HEK293 (cell line): ENCODE results near the gene TNN.

Source experiments
- CTCF ChIA-PET: fragments of 350-600 bp; formaldehyde crosslinking; extraction: SDS; loops from one replicate; lab custom pipeline; 2021; ENCODE audit warnings: antibody characterized with exemption; lab: Yijun Ruan, JAX
- POLR2A ChIA-PET: fragments of 300-600 bp; formaldehyde crosslinking; extraction: SDS; loops from one replicate; lab custom pipeline; 2020; ENCODE audit warnings: antibody characterized with exemption, inconsistent platforms; lab: Yijun Ruan, JAX
- H3K27ac ChIP-seq: fragments of 200-500 bp; sonication (Bioruptor generic); 2 replicates; pipeline ENCODE4 v1.5.1; 2014; ENCODE audit warnings: low read depth, low read length, control low read depth, inconsistent platforms; ENCODE audit errors: extremely low read depth
- H3K36me3 ChIP-seq, 2 experiments: fragments of 200-500 bp in 1 of 2; sonication (Bioruptor generic) in 1 of 2; 1 replicate in 1 of 2; 2 replicates in 1 of 2; pipeline ENCODE4 v1.5.1; 2014 to 2017; ENCODE audit warnings: inconsistent platforms in 2 of 2, low read length in 2 of 2; ENCODE audit not compliant: control insufficient read depth in 2 of 2, insufficient read depth in 1 of 2
- H3K4me1 ChIP-seq: fragments of 200-500 bp; sonication (Bioruptor generic); 2 replicates; pipeline ENCODE4 v1.5.1; 2014; ENCODE audit warnings: mild to moderate bottlenecking, low read length, inconsistent platforms; ENCODE audit not compliant: control insufficient read depth, insufficient read depth
- H3K4me3 ChIP-seq: 2 replicates; pipeline ENCODE4 v1.5.1; 2011; ENCODE audit warnings: low read depth, mild to moderate bottlenecking, control low read depth, low read length, moderate library complexity
- H3K9me3 ChIP-seq: fragments of 200-500 bp; sonication (Bioruptor generic); 2 replicates; pipeline ENCODE4 v1.5.1; 2014; ENCODE audit warnings: low read depth, low read length, inconsistent platforms; ENCODE audit not compliant: control insufficient read depth, insufficient read depth
- ATF2 ChIP-seq: fragments of 450-650 bp; formaldehyde crosslinking; IDR thresholded peaks from 2 replicates; pipeline ENCODE4 v1.5.1; 2016; ENCODE audit warnings: missing biosample characterization, missing genetic modification characterization, low read depth
- GLI2 ChIP-seq: fragments of 450-650 bp; formaldehyde crosslinking; IDR thresholded peaks from 2 replicates; pipeline ENCODE4; 2017; ENCODE audit warnings: missing biosample characterization, missing genetic modification characterization, low read depth, borderline replicate concordance
- MZF1 ChIP-seq: fragments of 450-650 bp; formaldehyde crosslinking; IDR thresholded peaks from 2 replicates; pipeline ENCODE4 v1.5.1; 2017; ENCODE audit warnings: missing biosample characterization, missing genetic modification characterization, borderline replicate concordance
- SCRT1 ChIP-seq: fragments of 450-650 bp; formaldehyde crosslinking; IDR thresholded peaks from 2 replicates; pipeline ENCODE4 v1.5.1; 2016; ENCODE audit warnings: missing biosample characterization, missing genetic modification characterization, borderline replicate concordance
- TRIM28 ChIP-seq: IDR thresholded peaks from 2 replicates; pipeline ENCODE4 v1.6.1; 2011; ENCODE audit warnings: low read length, control low read depth, borderline replicate concordance
- ZFP41 ChIP-seq: fragments of 450-650 bp; formaldehyde crosslinking; IDR thresholded peaks from 2 replicates; pipeline ENCODE4 v1.5.1; 2016; ENCODE audit warnings: missing biosample characterization, missing genetic modification characterization, borderline replicate concordance
- ZNF133 ChIP-seq: fragments of 450-650 bp; formaldehyde crosslinking; IDR thresholded peaks from 2 replicates; pipeline ENCODE4 v1.5.1; 2016; ENCODE audit warnings: missing biosample characterization, missing genetic modification characterization
- ZNF24 ChIP-seq: fragments of 450-650 bp; formaldehyde crosslinking; IDR thresholded peaks from 2 replicates; pipeline ENCODE4 v1.5.1; 2016; ENCODE audit warnings: missing biosample characterization, missing genetic modification characterization
- ZNF391 ChIP-seq: fragments of 450-650 bp; formaldehyde crosslinking; IDR thresholded peaks from 2 replicates; pipeline ENCODE4 v1.5.1; 2016; ENCODE audit warnings: low read depth, missing biosample characterization, missing genetic modification characterization, borderline replicate concordance
- ZNF404 ChIP-seq: fragments of 450-650 bp; formaldehyde crosslinking; IDR thresholded peaks from 2 replicates; pipeline ENCODE4 v1.5.1; 2017; ENCODE audit warnings: missing biosample characterization, missing genetic modification characterization
- ZNF449 ChIP-seq: fragments of 450-650 bp; formaldehyde crosslinking; IDR thresholded peaks from 2 replicates; pipeline ENCODE4 v1.5.1; 2017; ENCODE audit warnings: missing biosample characterization, mild to moderate bottlenecking, missing genetic modification characterization, moderate library complexity
- ZNF513 ChIP-seq: fragments of 450-650 bp; IDR thresholded peaks from 2 replicates; pipeline ENCODE4 v1.5.1; 2018; ENCODE audit warnings: missing biosample characterization, missing genetic modification characterization
- ZNF529 ChIP-seq: fragments of 450-650 bp; formaldehyde crosslinking; IDR thresholded peaks from 2 replicates; pipeline ENCODE4 v1.5.1; 2017; ENCODE audit warnings: missing genetic modification characterization, missing biosample characterization; ENCODE audit not compliant: insufficient replicate concordance
- ZNF548 ChIP-seq: fragments of 450-650 bp; formaldehyde crosslinking; IDR thresholded peaks from 2 replicates; pipeline ENCODE4 v1.5.1; 2016; ENCODE audit warnings: missing biosample characterization, missing genetic modification characterization
- ZNF561 ChIP-seq: fragments of 450-650 bp; IDR thresholded peaks from 2 replicates; pipeline ENCODE4 v1.5.1; 2018; ENCODE audit warnings: missing biosample characterization, missing genetic modification characterization, borderline replicate concordance
- ZNF626 ChIP-seq: fragments of 450-650 bp; sonication (Bioruptor Pico); formaldehyde crosslinking; IDR thresholded peaks from 2 replicates; pipeline ENCODE4 v1.5.1; 2018; ENCODE audit warnings: missing biosample characterization, missing genetic modification characterization, inconsistent platforms
- ZNF701 ChIP-seq: fragments of 450-650 bp; formaldehyde crosslinking; IDR thresholded peaks from 2 replicates; pipeline ENCODE4 v1.5.1; 2016; ENCODE audit warnings: missing biosample characterization, missing genetic modification characterization
- ZNF76 ChIP-seq: fragments of 450-650 bp; formaldehyde crosslinking; IDR thresholded peaks from 2 replicates; pipeline ENCODE4; 2016; ENCODE audit warnings: low read depth, missing biosample characterization, missing genetic modification characterization, borderline replicate concordance
- ZNF837 ChIP-seq: fragments of 450-650 bp; formaldehyde crosslinking; IDR thresholded peaks from 2 replicates; pipeline ENCODE4 v1.5.1; 2016; ENCODE audit warnings: missing biosample characterization, missing genetic modification characterization
- TF ChIP-seq, protein P1 (sequence below): fragments of 450-650 bp; formaldehyde crosslinking; IDR thresholded peaks from 2 replicates; pipeline ENCODE4 v1.5.1; 2016; ENCODE audit warnings: missing biosample characterization, missing genetic modification characterization

TNN gene, protein sequence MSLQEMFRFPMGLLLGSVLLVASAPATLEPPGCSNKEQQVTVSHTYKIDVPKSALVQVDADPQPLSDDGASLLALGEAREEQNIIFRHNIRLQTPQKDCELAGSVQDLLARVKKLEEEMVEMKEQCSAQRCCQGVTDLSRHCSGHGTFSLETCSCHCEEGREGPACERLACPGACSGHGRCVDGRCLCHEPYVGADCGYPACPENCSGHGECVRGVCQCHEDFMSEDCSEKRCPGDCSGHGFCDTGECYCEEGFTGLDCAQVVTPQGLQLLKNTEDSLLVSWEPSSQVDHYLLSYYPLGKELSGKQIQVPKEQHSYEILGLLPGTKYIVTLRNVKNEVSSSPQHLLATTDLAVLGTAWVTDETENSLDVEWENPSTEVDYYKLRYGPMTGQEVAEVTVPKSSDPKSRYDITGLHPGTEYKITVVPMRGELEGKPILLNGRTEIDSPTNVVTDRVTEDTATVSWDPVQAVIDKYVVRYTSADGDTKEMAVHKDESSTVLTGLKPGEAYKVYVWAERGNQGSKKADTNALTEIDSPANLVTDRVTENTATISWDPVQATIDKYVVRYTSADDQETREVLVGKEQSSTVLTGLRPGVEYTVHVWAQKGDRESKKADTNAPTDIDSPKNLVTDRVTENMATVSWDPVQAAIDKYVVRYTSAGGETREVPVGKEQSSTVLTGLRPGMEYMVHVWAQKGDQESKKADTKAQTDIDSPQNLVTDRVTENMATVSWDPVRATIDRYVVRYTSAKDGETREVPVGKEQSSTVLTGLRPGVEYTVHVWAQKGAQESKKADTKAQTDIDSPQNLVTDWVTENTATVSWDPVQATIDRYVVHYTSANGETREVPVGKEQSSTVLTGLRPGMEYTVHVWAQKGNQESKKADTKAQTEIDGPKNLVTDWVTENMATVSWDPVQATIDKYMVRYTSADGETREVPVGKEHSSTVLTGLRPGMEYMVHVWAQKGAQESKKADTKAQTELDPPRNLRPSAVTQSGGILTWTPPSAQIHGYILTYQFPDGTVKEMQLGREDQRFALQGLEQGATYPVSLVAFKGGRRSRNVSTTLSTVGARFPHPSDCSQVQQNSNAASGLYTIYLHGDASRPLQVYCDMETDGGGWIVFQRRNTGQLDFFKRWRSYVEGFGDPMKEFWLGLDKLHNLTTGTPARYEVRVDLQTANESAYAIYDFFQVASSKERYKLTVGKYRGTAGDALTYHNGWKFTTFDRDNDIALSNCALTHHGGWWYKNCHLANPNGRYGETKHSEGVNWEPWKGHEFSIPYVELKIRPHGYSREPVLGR (N-terminal part only)

GRCh38 chr1:175067362-175068106 is at the start of gene TNN:
TSS of gene TNN (plus strand) at chr1:175067833. CDS start at chr1:175077419, 9,586 bp downstream.
- POLR2A ChIA-PET: no interaction called here
- CTCF ChIA-PET: interaction anchor here (0.6 to 1.4 kb wide), 3 partner anchors 22 to 58 kb away, joined by 3 to 4 read pairs (median 3); no protein-coding TSS in a partner anchor
- Histone ChIP-seq H3K4me3 (no peak within 1 kb of the TSS), H3K9me3 (no peaks in the 10 kb centered on the region), H3K36me3 (no peaks in the 10 kb centered on the region), H3K27ac (no peak within 1 kb of the TSS), H3K4me1 (0 out of 2 replicates have a peak, but pooled peaks cover 2% of the 10 kb centered on the region)
- no peak for TF ChIP-seq MZF1 (tag by site-specific recombination)
- no peak for TF ChIP-seq ZNF626 (tag by site-specific recombination)
- TF ChIP-seq ATF2: no peak
- TF ChIP-seq ZNF133 (tag by site-specific recombination): no peak
- TF ChIP-seq ZNF837: no peak
- TF ChIP-seq ZNF76 (tag by site-specific recombination): no peak
- no peak for TF ChIP-seq ZNF561 (tag by site-specific recombination)
- no peak for TF ChIP-seq ZNF548 (tag by site-specific recombination)
- no peak for TF ChIP-seq SCRT1 (tag by site-specific recombination)
- TF ChIP-seq, protein P1, sequence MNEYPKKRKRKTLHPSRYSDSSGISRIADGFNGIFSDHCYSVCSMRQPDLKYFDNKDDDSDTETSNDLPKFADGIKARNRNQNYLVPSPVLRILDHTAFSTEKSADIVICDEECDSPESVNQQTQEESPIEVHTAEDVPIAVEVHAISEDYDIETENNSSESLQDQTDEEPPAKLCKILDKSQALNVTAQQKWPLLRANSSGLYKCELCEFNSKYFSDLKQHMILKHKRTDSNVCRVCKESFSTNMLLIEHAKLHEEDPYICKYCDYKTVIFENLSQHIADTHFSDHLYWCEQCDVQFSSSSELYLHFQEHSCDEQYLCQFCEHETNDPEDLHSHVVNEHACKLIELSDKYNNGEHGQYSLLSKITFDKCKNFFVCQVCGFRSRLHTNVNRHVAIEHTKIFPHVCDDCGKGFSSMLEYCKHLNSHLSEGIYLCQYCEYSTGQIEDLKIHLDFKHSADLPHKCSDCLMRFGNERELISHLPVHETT (tag by site-specific recombination): no peak
- no peak for TF ChIP-seq ZNF24 (tag by site-specific recombination)
- TF ChIP-seq ZNF404 (tag by site-specific recombination): no peak
- TF ChIP-seq GLI2 (tag by site-specific recombination): no peak
- no peak for TF ChIP-seq ZNF449 (tag by site-specific recombination)
- TF ChIP-seq ZNF529 (tag by site-specific recombination): no peak
- no peak for TF ChIP-seq ZNF391
- TF ChIP-seq ZFP41 (tag by site-specific recombination): no peak
- no peak for TF ChIP-seq TRIM28
- no peak for TF ChIP-seq ZNF513 (tag by site-specific recombination)
- no peak for TF ChIP-seq ZNF701 (tag by site-specific recombination)
